K562 (cell line): ENCODE data around the gene CCNQ. TPM values are rescaled to one million over a fixed set of nuclear protein-coding genes. Genes with fewer than 3 reads are reported as not detected.

ENCODE experiments used
- CBX2 ChIP-seq: fragments of 200-600 bp; sonication (generic); IDR thresholded peaks from one replicate; pipeline ENCODE4 v1.6.1; 2012; ENCODE audit warnings: mild to moderate bottlenecking, low read length, inconsistent platforms; ENCODE audit not compliant: insufficient read depth, poor library complexity, severe bottlenecking
- ETV1 ChIP-seq: fragments of 450-650 bp; conservative IDR thresholded peaks from 2 replicates; pipeline ENCODE4 v1.6.1; 2016; ENCODE audit warnings: missing genetic modification characterization, control low read depth, low read depth, missing compliant biosample characterization
- HCFC1 ChIP-seq: IDR thresholded peaks from 2 replicates; pipeline ENCODE4 v1.6.1; 2012; ENCODE audit warnings: low read depth, low read length, improper control_type of control experiment
- HNRNPH1 ChIP-seq: fragments of 200-400 bp; formaldehyde crosslinking; optimal IDR thresholded peaks from 2 replicates; pipeline ENCODE3; 2017; ENCODE audit warnings: low read depth, mild to moderate bottlenecking, low read length, moderate library complexity
- MCM7 ChIP-seq, 2 experiments: fragments of 450-650 bp; IDR thresholded peaks; 2 replicates each; pipeline ENCODE4 v1.6.1; 2016 to 2018
- PHB ChIP-seq: fragments of 250-450 bp; sonication (Bioruptor Pico); IDR thresholded peaks from 2 replicates; pipeline ENCODE4 v1.5.0; 2021
- POLR3A ChIP-seq: IDR thresholded peaks from 2 replicates; pipeline ENCODE4 v1.6.1; 2011; ENCODE audit warnings: borderline replicate concordance, mild to moderate bottlenecking, moderate library complexity; ENCODE audit not compliant: insufficient read length, insufficient read depth; ENCODE audit errors: extremely low read depth
- RBM17 ChIP-seq: fragments of 200-400 bp; formaldehyde crosslinking; IDR thresholded peaks from 2 replicates; pipeline ENCODE4 v1.6.1; 2017; ENCODE audit warnings: low read depth, mild to moderate bottlenecking, low read length, borderline replicate concordance
- RHOXF2B ChIP-seq: fragments of 250-450 bp; sonication (Bioruptor Pico); conservative IDR thresholded peaks from 2 replicates; pipeline ENCODE4 v1.5.1; 2021
- SREBF2 ChIP-seq: sonication (generic); formaldehyde crosslinking; IDR thresholded peaks from 2 replicates; pipeline ENCODE4 v1.4.0; 2020; ENCODE audit warnings: mild to moderate bottlenecking, missing genetic modification reagents
- SRSF1 ChIP-seq: fragments of 200-400 bp; formaldehyde crosslinking; IDR thresholded peaks from 2 replicates; pipeline ENCODE4 v1.6.1; 2017; ENCODE audit warnings: mild to moderate bottlenecking, low read depth, low read length, moderate library complexity
- STAT5A ChIP-seq: IDR thresholded peaks from 2 replicates; pipeline ENCODE4 v1.6.1; 2012; ENCODE audit warnings: low read length, inconsistent platforms, borderline replicate concordance
- TAF1 ChIP-seq: IDR thresholded peaks from 2 replicates; pipeline ENCODE4 v1.6.1; 2011; ENCODE audit warnings: mild to moderate bottlenecking, low read length, moderate library complexity; ENCODE audit not compliant: insufficient read depth, control insufficient read depth, severe bottlenecking; ENCODE audit errors: extremely low read depth
- TEAD4 ChIP-seq, 2 experiments: sonication (generic) in 1 of 2; formaldehyde crosslinking in 1 of 2; IDR thresholded peaks; 2 replicates each; pipeline versions ENCODE4 v1.6.1 to v1.8.0; 2012 to 2022; ENCODE audit warnings: borderline replicate concordance in 1 of 2, inconsistent platforms in 1 of 2, low read length in 1 of 2, mild to moderate bottlenecking in 1 of 2, missing genetic modification reagents in 1 of 2
- ZNF134 ChIP-seq: fragments of 250-450 bp; sonication (Bioruptor Pico); conservative IDR thresholded peaks from 2 replicates; pipeline ENCODE4 v1.4.0; 2020
- ZNF354B ChIP-seq: fragments of 250-450 bp; sonication (Bioruptor Pico); IDR thresholded peaks from 2 replicates; pipeline ENCODE4 v1.4.0; 2020
- ZNF707 ChIP-seq: fragments of 250-450 bp; sonication (Bioruptor Pico); conservative IDR thresholded peaks from 2 replicates; pipeline ENCODE4 v1.8.0; 2022; ENCODE audit warnings: inconsistent platforms, mild to moderate bottlenecking, moderate library complexity
- polyA plus RNA-seq, 8 experiments: library from polyadenylated mRNA; depleted of rRNA in 4 of 8; stranded (reverse) in 5 of 8; unstranded in 3 of 8; fragments of >200 nt; fragmentation: Nextera tagmentation in 2 of 8; fragmentation: Illumina TruSeq in 1 of 8; extraction: Ambion mirVana in 2 of 8; extraction: Trizol in 1 of 8; gene quantifications; 2 replicates each; pipeline versions ENCODE4 v1.2.1 to v1.2.3, GENCODE V29; 2011 to 2014; ENCODE audit warnings: inconsistent platforms in 1 of 8, missing spikeins in 1 of 8
- total RNA-seq, 7 experiments: library from RNA; depleted of rRNA in 6 of 7; stranded (reverse); fragments of >200 nt in 6 of 7; fragmentation: Illumina TruSeq in 2 of 7; extraction: Trizol in 2 of 7; gene quantifications; 2 replicates each; pipeline versions ENCODE4 v1.2.1 to v1.2.3, GENCODE V29; 2011 to 2021; ENCODE audit warnings: low replicate concordance in 1 of 7
- TF ChIP-seq, protein P1 (sequence below): sonication (generic); formaldehyde crosslinking; IDR thresholded peaks from 2 replicates; pipeline ENCODE4 v1.8.0; 2022; ENCODE audit warnings: mild to moderate bottlenecking, missing genetic modification reagents, borderline replicate concordance
- TF ChIP-seq, protein P2 (sequence below), 2 experiments: IDR thresholded peaks in 1 of 2; conservative IDR thresholded peaks in 1 of 2; 2 replicates each; pipeline ENCODE4 v1.6.1; 2016; ENCODE audit warnings: low read depth in 2 of 2, mild to moderate bottlenecking in 1 of 2, missing compliant biosample characterization in 1 of 2, missing genetic modification characterization in 1 of 2, moderate library complexity in 1 of 2
- TF ChIP-seq, protein P3 (sequence below): fragments of 250-450 bp; sonication (Bioruptor Pico); IDR thresholded peaks from 2 replicates; pipeline ENCODE4 v1.8.0; 2022; ENCODE audit warnings: inconsistent platforms

The CCNQ gene
- total and polyA plus RNA-seq, 9 of the 15 experiments (the other 6 are each of a cell fraction or from before 2014, with no cell fraction given) = 0.92 to 53.8 (median 25.3) TPM

DNA sequence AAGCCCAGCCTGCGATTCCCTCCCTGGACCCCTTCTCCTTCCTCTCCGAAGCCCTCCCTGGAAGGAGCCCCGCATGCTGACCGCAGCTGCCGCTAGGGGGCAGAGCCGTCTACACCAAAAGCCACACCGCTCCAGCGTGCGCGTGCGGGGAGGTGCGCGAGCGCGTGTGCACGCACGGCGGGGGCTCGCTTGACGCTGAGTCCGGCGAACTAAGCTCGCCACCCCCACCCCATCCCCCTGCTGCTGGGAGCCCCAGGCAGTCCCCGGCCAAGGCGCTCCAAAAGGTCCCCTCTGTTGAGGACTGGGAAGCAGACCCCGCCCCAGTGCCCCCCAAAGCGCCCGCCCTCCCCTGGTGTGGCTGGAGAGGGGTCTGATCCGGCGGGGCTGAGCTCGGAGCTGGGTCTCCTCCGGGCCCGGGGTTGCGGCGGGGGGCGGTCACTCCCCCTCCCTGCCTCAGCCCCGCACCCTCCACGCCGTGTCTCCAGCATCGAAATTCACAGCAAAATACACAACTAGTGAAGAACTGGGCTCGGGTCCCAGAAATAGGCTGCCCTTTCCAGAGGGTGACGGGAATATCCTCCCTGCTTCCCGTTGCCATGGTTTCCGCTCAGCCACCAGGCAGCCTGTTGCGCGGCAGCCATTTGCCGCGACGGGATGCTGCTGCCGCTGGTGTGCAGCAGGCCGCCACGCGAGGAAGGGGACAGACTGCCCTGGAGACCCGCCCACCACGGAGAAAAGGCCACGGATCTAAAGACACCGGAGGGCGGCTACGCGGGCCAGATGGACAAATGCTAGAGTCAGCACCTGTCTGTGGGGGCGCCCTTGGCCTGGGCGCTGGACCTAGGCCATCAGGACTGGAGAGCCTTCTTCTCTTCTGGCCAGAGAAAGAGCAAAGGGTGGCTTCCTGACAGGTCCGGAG, 11.2 kb upstream of the CCNQ start (continued):
- TF ChIP-seq, protein P1, sequence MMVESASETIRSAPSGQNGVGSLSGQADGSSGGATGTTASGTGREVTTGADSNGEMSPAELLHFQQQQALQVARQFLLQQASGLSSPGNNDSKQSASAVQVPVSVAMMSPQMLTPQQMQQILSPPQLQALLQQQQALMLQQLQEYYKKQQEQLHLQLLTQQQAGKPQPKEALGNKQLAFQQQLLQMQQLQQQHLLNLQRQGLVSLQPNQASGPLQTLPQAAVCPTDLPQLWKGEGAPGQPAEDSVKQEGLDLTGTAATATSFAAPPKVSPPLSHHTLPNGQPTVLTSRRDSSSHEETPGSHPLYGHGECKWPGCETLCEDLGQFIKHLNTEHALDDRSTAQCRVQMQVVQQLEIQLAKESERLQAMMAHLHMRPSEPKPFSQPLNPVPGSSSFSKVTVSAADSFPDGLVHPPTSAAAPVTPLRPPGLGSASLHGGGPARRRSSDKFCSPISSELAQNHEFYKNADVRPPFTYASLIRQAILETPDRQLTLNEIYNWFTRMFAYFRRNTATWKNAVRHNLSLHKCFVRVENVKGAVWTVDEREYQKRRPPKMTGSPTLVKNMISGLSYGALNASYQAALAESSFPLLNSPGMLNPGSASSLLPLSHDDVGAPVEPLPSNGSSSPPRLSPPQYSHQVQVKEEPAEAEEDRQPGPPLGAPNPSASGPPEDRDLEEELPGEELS (CRISPR knock-in tag) = peak; percentile 95; the same call in 1 of the 2 replicates
- TF ChIP-seq ZNF354B (CRISPR knock-in tag) (no peak), HCFC1 (no peak), SRSF1 (no peak), CBX2 (no peak), SREBF2 (CRISPR knock-in tag) (no peak), PHB (CRISPR knock-in tag) (no peak), ZNF134 (no peak), RBM17 (no peak), RHOXF2B (CRISPR knock-in tag) (no peak), ETV1 (no peak), HNRNPH1 (no peak), TEAD4 (IDR thresholded peaks at IDR 0.05; ENCODE audit: low read length) (no peak), TEAD4 (CRISPR knock-in tag; IDR thresholded peaks at IDR 0.05; ENCODE audit: borderline replicate concordance) (peak; percentile 96), STAT5A (no peak), TAF1 (no peak), ZNF707 (CRISPR knock-in tag) (no peak), MCM7 (IDR thresholded peaks at IDR 0.05) (no peak), POLR3A (no peak)
- TF ChIP-seq, protein P2, sequence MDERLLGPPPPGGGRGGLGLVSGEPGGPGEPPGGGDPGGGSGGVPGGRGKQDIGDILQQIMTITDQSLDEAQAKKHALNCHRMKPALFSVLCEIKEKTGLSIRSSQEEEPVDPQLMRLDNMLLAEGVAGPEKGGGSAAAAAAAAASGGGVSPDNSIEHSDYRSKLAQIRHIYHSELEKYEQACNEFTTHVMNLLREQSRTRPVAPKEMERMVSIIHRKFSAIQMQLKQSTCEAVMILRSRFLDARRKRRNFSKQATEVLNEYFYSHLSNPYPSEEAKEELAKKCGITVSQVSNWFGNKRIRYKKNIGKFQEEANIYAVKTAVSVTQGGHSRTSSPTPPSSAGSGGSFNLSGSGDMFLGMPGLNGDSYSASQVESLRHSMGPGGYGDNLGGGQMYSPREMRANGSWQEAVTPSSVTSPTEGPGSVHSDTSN (CRISPR knock-in tag; IDR thresholded peaks at IDR 0.05; ENCODE audit: low read depth) = no peak
- TF ChIP-seq, protein P2 (tag; conservative IDR thresholded peaks at IDR 0.05; ENCODE audit: low read depth) = no peak
- TF ChIP-seq, protein P3, sequence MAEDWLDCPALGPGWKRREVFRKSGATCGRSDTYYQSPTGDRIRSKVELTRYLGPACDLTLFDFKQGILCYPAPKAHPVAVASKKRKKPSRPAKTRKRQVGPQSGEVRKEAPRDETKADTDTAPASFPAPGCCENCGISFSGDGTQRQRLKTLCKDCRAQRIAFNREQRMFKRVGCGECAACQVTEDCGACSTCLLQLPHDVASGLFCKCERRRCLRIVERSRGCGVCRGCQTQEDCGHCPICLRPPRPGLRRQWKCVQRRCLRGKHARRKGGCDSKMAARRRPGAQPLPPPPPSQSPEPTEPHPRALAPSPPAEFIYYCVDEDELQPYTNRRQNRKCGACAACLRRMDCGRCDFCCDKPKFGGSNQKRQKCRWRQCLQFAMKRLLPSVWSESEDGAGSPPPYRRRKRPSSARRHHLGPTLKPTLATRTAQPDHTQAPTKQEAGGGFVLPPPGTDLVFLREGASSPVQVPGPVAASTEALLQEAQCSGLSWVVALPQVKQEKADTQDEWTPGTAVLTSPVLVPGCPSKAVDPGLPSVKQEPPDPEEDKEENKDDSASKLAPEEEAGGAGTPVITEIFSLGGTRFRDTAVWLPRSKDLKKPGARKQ (CRISPR knock-in tag) = no peak
